Mucosa of rectum (tissue), 2 donors: ENCODE measurements around the gene IGSF8.

Experiments
- H3K27ac ChIP-seq, 2 donors: one replicate each; pipeline ENCODE4 v1.7.0; 2013; ENCODE audit warnings: inconsistent platforms in 2 of 2, low read depth in 2 of 2, low read length in 2 of 2
- H3K27me3 ChIP-seq, 2 donors: one replicate each; pipeline ENCODE4 v1.7.0; 2013; ENCODE audit warnings: low read length in 2 of 2; ENCODE audit not compliant: control insufficient read depth in 2 of 2, insufficient read depth in 2 of 2
- H3K36me3 ChIP-seq, 2 donors: one replicate each; pipeline ENCODE4 v1.7.0; 2013; ENCODE audit warnings: low read length in 2 of 2; ENCODE audit not compliant: control insufficient read depth in 2 of 2, insufficient read depth in 2 of 2
- H3K4me1 ChIP-seq, 2 donors: one replicate each; pipeline ENCODE4 v1.7.0; 2013; ENCODE audit warnings: low read length in 2 of 2, mild to moderate bottlenecking in 1 of 2; ENCODE audit not compliant: control insufficient read depth in 2 of 2, insufficient read depth in 2 of 2
- H3K4me3 ChIP-seq, 2 donors: one replicate each; pipeline ENCODE4 v1.7.0; 2013; ENCODE audit warnings: low read length in 2 of 2
- H3K9ac ChIP-seq, 2 donors: one replicate each; pipeline ENCODE4 v1.7.0; 2013; ENCODE audit warnings: low read length in 2 of 2, low read depth in 1 of 2, mild to moderate bottlenecking in 1 of 2
- H3K9me3 ChIP-seq, 2 donors: one replicate each; pipeline ENCODE4 v1.7.0; 2013; ENCODE audit warnings: low read length in 2 of 2; ENCODE audit not compliant: control insufficient read depth in 2 of 2
- donor health status: healthy.
- donor health status: Normal muscosa, but diverticular disease.

IGSF8 gene

DNA sequence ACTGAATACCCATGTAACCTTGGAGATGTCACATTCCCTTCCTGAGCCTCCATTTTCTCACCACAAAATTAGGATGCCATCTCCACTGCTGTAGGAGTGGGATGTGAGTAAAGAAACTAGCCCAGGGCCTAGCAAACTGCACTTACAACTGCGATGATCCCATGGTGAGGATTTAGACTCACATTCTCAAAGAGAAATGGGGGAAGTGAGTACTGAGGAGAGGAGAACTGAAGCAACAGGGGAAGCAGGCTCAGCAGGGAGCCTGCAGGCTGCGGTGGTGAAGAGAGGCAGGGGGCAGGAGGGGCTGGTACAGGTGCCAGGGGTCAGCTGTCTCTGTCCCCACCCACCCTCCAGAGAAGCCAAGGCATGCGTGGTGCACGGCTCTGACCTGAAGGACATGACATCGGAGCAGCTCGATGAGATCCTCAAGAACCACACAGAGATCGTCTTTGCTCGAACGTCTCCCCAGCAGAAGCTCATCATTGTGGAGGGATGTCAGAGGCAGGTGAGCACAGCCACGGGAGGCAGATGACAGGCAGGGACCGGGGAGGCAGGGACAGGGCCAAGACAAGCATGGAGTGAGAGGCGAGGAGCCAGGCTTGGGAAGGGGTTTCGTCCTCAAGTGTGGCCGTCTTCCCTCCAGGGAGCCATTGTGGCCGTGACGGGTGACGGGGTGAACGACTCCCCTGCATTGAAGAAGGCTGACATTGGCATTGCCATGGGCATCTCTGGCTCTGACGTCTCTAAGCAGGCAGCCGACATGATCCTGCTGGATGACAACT, 36.6 kb upstream of the IGSF8 start:
- Histone ChIP-seq H3K9ac (no peak overlapping the region), H3K36me3 (no peaks in the 10 kb centered on the region), H3K4me3 (no peak overlapping the region), H3K9me3 (no peaks in the 10 kb centered on the region), H3K27me3 (peaks cover 0 to 3% of the 10 kb centered on the region in 2 donors), H3K27ac (no peak overlapping the region), H3K4me1 (no peaks in the 10 kb centered on the region)

DNA sequence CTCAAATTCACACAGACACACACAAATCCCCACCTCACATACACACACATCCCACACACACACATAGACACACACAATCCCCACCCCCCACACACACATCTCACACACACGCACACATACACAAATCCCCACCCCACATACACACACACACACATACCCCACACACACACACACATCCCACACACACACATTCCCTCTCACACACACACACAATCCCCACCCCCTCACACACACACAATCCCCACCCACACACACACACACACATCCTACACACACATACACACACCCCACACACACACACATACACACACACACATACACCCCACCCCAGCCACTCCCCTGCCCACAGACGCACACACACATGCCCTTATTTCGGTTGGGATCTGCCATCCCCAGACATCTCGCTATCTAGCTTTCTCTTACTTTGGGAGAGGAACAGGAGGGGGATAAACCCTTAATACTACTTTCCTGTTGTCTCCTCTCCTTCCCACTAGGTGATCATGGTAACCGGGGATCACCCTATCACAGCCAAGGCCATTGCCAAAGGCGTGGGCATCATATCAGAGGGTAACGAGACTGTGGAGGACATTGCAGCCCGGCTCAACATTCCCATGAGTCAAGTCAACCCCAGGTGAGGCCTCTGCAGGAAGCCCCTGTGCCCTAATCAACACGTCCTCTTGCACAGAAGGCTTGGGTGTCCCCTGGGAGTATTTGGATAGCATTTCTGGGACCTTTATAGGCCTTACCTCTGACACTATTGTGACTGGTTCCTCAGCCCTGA, 35.8 kb upstream of the IGSF8 start:
- no peaks in the 10 kb centered on the region for H3K36me3 ChIP-seq
- H3K27ac ChIP-seq = no peak overlapping the region
- no peaks in the 10 kb centered on the region for H3K4me1 ChIP-seq

DNA sequence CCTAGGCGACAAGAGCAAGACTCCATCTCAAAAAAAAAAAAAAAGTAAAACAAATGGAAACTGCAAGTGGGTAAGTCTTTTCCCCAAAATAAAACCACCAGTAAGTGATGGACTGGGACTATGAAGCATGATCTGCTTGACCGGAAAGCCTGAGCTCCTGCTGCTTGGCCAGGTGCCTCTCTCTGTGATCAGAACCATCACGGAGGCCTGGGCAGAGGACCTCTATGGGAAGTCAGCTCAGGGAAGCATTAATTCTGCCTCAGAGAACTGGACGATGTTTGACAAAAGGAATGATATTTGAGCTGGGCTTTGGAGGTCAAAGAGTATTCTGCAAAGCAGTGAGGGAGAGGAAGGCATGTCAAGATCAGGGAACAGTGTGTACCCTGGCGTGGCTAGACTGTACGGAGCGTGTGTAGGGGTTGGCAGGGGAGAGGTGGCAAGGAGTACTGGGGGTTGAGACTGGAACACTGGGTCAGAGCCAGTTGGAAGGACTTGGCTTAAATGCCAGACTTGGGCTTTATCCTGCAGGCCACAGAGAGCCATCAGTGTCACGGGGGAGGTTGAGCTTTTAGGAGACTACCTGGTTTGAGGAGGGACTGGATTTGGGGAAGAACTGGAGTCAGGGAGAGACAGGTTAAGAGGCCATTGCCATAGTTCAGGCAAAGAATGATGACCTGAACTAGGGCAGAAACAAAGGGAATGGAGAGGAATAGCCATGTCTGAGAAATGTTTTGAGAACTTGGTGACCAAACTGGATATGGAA, 33.6 kb upstream of the IGSF8 start:
- Histone ChIP-seq H3K4me3 (no peak overlapping the region), H3K9me3 (no peaks in the 10 kb centered on the region), H3K27me3 (peaks cover 0 to 3% of the 10 kb centered on the region in 2 donors), H3K4me1 (no peaks in the 10 kb centered on the region), H3K36me3 (no peaks in the 10 kb centered on the region), H3K27ac (no peak overlapping the region), H3K9ac (no peak overlapping the region)

More for the DNA sequence above, 35.8 kb upstream of the IGSF8 start:
- H3K9ac ChIP-seq = no peak overlapping the region
- H3K27me3 ChIP-seq = peaks cover 0 to 3% of the 10 kb centered on the region in 2 donors
- no peaks in the 10 kb centered on the region for H3K9me3 ChIP-seq
- H3K4me3 ChIP-seq = no peak overlapping the region

DNA sequence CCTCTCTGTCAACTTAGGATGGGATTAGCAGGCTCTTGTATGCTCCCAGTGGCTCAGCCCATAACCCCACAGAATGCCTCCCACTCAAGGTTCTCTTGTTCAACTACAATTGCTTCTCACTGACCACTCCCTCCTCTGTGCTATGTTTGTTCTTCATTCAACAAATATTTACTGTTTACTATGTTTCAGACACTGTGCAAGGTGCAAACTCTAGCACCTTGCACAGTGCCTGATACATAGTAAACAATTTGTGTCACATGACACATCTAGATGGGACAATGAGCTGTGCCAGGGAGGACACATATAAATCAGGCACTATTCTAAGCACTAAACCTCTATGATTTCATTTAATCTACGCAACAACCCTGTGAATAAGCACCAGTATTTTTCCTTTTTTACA, 32.5 kb upstream of the IGSF8 start:
- H3K9me3 ChIP-seq = no peaks in the 10 kb centered on the region
- H3K9ac ChIP-seq = no peak overlapping the region
- no peaks in the 10 kb centered on the region for H3K4me1 ChIP-seq
- no peaks in the 10 kb centered on the region for H3K36me3 ChIP-seq
- H3K4me3 ChIP-seq = no peak overlapping the region
- H3K27me3 ChIP-seq = peaks cover 0 to 3% of the 10 kb centered on the region in 2 donors
- H3K27ac ChIP-seq = no peak overlapping the region

DNA sequence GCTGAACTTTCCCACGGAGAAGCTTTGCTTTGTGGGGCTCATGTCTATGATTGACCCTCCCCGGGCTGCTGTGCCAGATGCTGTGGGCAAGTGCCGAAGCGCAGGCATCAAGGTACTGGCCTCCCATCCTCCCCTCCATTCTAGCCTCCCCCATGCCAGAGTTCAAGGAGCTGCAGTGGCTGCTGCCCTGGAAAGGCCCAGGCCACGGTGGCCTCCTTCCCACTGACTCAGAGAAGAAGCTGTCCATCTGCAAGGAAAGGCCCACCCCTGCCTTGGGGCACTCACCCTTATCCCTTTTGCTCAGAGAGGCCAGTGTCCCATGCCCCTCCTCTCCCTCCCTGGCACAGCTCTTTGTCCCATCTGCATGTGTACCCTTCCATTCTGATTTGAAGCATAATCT, 32.1 kb upstream of the IGSF8 start:
- no peaks in the 10 kb centered on the region for H3K4me1 ChIP-seq
- no peak overlapping the region for H3K9ac ChIP-seq
- H3K9me3 ChIP-seq = no peaks in the 10 kb centered on the region
- no peaks in the 10 kb centered on the region for H3K36me3 ChIP-seq
- H3K4me3 ChIP-seq = no peak overlapping the region
- H3K27me3 ChIP-seq = peaks cover 0 to 3% of the 10 kb centered on the region in 2 donors
- H3K27ac ChIP-seq = no peak overlapping the region

DNA sequence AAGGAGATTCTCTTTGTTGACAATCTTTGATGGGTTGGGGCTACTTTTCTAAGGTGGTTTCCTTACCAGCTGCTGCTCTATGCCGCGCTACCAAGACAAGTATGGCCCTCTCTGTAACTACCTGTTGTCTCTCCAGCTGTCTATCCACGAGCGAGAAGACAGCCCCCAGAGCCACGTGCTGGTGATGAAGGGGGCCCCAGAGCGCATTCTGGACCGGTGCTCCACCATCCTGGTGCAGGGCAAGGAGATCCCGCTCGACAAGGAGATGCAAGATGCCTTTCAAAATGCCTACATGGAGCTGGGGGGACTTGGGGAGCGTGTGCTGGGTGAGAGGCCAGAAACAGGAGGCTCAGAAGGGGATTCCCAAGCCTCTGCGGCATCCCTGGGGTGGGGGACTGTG, 31.5 kb upstream of the IGSF8 start:
- Histone ChIP-seq H3K4me1 (no peaks in the 10 kb centered on the region), H3K4me3 (no peak overlapping the region), H3K27ac (no peak overlapping the region), H3K36me3 (no peaks in the 10 kb centered on the region), H3K27me3 (peaks cover 0 to 3% of the 10 kb centered on the region in 2 donors), H3K9me3 (no peaks in the 10 kb centered on the region), H3K9ac (no peak overlapping the region)

DNA sequence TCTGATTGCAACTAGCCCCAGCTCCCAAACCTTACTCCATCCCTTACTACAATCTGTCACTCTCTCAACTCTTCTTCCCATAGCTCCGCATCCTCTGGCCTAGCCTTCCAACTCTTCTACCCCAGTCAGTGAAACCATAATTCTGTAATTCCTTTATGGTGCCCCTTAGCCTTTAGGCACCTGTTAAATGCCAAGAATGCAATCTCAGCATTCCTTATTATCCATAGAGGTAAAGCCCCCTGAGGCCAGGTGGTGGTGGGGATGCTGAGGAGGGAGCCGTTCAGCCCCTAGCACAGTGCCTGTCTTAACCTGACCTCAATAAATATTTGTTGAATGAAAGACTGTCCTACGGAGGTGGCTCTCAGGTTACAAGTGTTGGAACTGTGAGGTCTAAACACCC, 31.1 kb upstream of the IGSF8 start:
- no peaks in the 10 kb centered on the region for H3K9me3 ChIP-seq
- H3K4me1 ChIP-seq = no peaks in the 10 kb centered on the region
- H3K27me3 ChIP-seq = peaks cover 0 to 3% of the 10 kb centered on the region in 2 donors
- no peaks in the 10 kb centered on the region for H3K36me3 ChIP-seq
- no peak overlapping the region for H3K27ac ChIP-seq
- H3K4me3 ChIP-seq = no peak overlapping the region
- H3K9ac ChIP-seq = no peak overlapping the region

DNA sequence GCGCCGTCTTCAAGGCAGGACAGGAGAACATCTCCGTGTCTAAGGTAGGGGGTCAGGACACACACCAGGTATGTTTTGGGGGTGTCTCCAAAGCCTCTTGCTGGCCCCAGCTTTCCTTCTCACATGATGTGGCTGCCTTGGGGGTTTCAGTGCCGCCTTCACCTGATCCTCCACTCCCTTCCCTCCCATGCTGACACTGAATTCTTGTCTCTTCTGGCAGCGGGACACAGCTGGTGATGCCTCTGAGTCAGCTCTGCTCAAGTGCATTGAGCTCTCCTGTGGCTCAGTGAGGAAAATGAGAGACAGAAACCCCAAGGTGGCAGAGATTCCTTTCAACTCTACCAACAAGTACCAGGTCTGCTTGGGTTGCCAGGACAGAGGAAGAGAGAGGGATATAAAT, 30.6 kb upstream of the IGSF8 start:
- H3K27ac ChIP-seq = no peak overlapping the region
- no peak overlapping the region for H3K4me3 ChIP-seq
- peaks cover 0 to 3% of the 10 kb centered on the region in 2 donors for H3K27me3 ChIP-seq
- H3K36me3 ChIP-seq = no peaks in the 10 kb centered on the region
- H3K9ac ChIP-seq = no peak overlapping the region
- no peaks in the 10 kb centered on the region for H3K4me1 ChIP-seq
- H3K9me3 ChIP-seq = no peaks in the 10 kb centered on the region

DNA sequence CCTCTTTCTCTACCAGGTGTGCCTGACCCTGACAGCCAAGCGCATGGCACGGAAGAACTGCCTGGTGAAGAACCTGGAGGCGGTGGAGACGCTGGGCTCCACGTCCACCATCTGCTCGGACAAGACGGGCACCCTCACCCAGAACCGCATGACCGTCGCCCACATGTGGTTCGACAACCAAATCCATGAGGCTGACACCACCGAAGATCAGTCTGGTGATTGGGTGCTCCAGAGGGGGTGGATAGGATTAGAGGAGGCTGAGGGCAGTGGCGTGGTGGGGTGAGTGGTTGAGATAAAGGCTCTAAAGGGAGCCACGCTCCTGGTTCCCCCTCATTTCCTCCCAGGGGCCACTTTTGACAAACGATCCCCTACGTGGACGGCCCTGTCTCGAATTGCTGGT, 30.2 kb upstream of the IGSF8 start:
- no peaks in the 10 kb centered on the region for H3K36me3 ChIP-seq
- H3K4me1 ChIP-seq = no peaks in the 10 kb centered on the region
- H3K4me3 ChIP-seq = no peak overlapping the region
- no peak overlapping the region for H3K27ac ChIP-seq
- H3K9me3 ChIP-seq = no peaks in the 10 kb centered on the region
- H3K27me3 ChIP-seq = peaks cover 0 to 3% of the 10 kb centered on the region in 2 donors
- H3K9ac ChIP-seq = no peak overlapping the region
